Mesenteric fat pad (tissue), 1 donor: ENCODE measurements around the gene CFAP58. TPM values are rescaled to one million over a fixed set of nuclear protein-coding genes. Genes with fewer than 3 reads are reported as not detected.

Experiments used
- DNase-seq: peaks from one replicate; pipeline ENCODE4 v3.0.0-alpha.2; 2020; ENCODE audit warnings: low spot score
- total RNA-seq: library from RNA; stranded (reverse); fragmentation: NEBNext Ultra II Directional; extraction: Animal tissue kit (Norgen Biotek cat#: 25700); gene quantifications from one replicate; pipeline ENCODE4 v1.2.1, GENCODE V29; 2021
- donor health status: DM: yes; HTN: yes; CAD: no.

The CFAP58 gene
- total RNA-seq, 1 donor from 2014 or later = 0.64 TPM

DNA sequence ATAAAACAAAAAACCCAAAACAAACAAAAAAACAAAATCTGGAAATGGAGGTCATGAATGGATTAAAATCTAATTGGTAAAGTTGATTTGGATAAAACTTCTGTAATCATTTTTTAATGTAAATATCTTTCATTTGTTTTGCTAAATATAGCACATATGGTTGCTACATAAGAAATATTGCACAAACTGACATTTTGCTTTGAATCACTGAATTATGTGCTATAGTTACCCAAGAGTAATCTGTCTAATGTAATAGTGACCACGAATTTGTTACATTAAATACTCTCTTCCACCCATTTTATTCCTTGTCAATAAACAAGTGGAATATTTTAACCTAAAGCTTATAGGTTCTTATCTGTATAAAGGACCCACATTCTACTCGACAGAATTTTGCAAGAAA, 6.2 kb downstream of the CFAP58 start:
- no peak for DNase-seq

DNA sequence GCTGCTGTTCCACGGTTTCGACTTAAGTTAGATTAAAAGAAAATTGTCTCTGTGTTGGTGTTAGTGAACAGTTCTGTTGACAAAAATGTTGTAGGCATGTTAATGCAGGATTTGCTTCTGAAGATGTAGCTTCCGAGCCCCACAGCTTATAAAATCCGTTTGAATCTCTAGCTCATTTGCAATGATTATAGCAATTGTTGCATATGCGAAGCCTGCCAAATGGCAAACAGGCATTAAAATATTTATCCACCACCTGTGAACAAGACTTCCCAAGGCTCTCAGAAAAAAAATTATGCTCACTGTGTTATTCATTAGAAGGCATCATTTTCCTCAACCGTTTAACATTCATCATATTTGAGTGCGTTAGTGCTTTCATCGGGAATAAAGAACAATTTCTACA, 14.3 kb downstream of the CFAP58 start:
- no peak for DNase-seq

DNA sequence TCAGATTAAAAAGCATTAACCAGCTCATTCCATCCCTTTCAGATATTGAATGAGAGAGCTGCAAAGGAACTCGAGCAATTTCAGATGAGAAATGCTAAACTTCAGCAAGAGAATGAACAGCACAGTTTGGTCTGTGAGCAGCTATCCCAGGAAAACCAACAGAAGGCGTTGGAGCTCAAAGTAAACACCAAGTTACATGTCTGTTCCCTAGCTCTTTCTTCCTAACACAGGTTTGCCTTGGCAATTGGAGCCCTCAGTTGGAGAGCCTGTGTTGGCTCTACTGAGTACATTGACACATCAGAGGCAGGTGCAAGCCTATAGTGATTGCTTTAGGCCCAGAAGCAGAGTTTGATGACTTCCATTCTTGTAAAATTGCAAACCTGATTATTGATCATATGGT, 14.7 kb downstream of the CFAP58 start:
- DNase-seq = no peak

DNA sequence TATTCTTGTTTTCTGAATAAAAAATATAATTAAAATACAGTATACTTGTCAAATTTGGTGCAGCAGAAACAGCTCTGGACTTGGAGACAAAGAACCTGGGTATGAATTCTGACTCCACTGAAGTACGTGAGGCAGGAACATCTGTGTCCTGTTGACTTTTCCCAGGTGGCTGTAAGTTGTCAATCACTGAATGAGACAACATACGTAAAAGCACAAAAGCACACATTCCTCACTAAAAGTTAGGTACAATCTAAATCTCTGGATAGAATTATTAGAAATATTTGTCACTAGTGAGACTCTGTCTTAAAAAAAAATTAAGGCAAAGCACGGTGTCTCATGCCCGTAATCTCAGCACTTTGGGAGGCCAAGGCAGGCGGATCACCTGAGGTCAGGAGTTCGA, 18.1 kb downstream of the CFAP58 start:
- DNase-seq = no peak

DNA sequence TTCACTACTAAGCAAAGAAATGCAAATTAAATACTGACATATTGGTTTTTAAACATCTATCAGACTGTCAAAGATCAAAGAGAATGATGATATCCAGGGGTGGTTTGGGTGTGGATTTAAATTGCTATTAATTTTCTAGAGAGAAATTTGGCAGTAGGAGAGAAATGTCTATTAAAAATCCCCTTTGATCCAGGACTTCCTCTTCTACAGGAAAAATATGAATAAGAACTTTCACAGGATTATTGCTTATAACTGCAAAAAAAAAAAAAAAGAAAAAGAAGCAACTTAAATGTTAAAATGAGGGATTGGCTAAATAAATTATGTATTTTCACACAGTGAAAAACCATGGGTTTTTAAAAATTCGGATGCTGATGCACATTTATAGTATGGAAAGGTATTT, 21.0 kb downstream of the CFAP58 start:
- no peak for DNase-seq

DNA sequence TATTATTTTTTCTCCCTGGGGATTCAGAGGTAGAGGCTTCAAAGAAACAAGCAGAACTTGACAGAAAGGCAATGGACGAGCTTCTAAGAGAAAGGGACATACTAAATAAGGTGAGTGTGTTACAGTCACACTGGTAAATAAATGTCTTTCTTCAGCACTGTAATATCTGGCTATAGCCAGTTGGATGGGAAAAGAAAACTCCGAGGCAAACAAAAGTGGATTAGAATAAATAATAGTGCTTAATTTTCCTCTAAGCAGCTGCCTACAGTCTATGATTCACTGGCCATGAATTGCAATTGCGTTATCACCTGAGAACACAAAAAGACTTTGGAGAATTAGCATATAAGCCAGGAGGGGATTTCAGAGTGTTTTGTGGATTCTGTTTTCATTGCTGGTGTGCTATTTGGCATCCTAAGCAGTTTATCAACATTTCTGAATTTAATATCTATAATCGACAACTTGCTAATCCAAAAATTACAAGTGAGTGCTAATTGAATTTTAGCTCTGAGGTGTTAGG, 23.2 kb downstream of the CFAP58 start:
- DNase-seq = no peak

DNA sequence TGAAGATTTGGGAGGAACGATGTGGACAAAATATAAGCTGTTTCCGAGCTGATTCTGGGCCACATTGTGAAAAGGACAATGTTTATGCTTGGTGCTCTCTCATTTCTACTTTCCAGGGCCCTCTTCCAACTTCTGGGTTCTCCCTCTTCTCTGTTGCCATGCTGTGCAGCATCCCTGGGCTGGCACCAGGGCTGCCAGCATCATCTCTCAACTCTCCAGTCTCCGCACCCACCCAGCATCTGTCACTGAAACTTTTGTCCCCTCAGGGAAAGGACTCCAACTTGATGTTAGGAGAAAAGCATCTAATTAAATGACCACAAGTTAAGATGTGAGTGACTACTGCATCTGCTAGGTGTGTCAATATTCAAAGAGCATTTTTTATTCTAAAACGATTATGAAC, 26.7 kb downstream of the CFAP58 start:
- DNase-seq = no peak

DNA sequence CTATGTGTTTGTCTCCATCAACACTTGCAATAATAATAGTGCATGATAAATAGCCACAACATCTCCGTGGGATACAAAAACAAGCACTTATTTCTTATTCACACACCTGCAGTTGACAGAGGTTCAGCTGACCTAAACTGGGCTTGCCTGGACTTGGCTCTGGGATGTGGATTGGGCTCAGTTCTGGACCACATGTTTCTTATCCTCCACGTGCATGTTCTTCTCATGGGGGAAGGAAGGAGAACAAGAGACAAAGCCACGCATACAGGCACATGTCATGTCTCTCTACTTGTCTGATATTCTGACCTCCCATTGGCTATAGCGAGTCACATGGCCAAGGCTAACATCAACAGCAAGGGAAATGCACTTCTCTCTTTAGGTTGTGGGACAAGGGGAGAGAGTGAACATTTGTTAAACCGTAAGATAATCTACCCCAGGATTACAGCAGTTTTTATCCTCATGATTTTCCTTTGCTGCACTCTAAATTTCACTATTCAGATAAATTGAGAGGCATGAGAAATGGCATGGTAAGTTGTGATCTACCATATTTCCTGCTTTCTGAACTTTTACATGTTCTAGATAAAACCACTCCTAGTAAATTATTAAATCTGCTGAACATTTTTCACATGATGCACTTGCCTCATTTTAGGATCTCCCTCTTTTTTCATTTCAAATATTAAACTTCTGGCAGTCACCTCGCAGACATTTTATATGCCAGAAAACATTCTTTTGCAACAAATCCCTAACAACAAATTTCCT, 33.7 kb downstream of the CFAP58 start:
- no peak for DNase-seq

DNA sequence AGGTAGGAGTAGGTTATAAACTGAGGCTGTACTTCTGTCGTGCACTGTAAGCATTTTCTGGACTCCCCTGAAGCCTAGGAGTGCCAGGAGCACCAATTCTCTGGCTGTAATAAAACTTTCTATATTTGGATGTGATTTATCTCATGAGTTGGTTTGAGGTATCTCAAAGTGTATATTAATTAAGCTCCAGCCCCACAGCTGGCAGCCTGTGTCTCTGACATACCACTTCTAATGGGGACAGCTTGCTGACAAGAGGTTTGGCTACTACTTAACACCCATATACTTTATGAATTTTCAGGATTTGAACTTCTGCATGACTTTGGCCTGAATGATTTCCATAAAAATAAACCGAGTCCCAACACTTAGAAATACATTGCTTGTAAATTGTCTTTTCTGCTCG, 35.2 kb downstream of the CFAP58 start:
- no peak for DNase-seq

DNA sequence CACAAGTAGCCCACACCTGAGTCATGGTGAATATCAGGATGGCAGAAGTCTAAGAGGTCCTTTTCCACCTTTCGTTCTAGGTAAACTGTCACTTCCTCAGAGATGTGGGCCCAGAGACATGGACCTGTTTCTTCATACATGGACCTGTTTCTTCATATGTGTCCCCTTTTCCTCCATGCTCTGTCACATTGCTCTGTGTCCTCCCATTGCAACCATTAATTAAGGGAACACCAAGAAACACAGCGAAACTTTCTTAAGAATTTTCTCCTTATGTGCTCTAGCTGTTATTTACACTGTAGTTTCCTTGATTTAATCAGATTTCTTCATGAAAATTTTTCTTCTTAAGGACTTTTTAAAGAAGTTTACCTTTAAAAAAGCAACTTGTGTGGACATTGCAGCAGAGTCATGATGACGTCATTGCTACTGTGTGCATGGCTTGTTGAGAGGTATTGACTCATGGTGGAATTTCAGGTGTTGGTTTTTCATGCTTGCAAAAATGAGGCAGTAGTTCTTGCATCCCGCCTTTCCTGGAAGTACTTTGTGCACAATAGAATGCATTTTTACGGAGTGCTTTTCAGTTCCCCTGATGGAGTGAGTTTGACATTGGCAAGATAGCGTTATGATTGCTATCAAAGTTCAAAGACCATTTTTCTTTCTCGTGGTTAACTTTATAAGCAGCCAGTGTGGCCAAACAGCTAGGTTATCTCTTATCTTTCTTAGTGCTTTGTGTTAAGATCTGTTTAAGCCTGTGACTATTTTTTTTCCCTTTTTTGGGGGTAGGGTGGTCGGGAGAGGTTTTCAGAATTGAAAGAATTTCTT, 37.7 kb downstream of the CFAP58 start:
- DNase-seq = no peak

DNA sequence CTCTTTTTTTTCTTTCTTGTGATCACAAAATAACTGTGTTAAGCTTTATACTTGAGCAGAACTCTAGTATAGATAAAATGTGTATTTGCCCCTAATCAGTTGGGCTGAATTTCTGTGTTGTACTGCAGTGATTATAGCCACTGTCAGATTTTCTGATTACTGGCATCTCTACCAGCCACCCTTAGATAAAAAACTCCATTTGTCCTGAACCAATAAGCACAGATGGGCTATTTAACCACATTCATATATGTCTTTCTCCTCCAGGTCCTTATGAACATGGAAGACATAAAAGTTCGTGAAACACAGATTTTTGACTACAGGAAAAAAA, 38.3 kb downstream of the CFAP58 start:
- no peak for DNase-seq

DNA sequence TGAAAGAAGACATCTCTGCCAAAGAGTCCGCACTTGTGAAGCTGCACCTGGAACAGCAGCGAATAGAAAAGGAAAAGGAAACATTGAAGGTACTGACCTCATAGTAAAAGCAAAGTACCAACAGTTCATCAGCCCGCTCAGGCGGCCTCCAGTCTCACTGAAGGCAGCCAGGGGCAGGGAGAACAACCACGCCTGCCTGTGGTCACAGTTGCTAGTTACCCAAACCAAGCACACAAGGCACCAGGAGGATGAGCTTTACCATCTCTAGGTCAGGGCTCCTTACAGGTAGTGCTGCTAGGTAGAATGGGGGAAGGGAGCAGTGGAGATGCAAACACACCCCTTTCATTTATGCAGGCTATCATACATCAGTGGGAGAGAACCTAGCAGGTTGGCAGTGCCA, 39.8 kb downstream of the CFAP58 start:
- DNase-seq = no peak

DNA sequence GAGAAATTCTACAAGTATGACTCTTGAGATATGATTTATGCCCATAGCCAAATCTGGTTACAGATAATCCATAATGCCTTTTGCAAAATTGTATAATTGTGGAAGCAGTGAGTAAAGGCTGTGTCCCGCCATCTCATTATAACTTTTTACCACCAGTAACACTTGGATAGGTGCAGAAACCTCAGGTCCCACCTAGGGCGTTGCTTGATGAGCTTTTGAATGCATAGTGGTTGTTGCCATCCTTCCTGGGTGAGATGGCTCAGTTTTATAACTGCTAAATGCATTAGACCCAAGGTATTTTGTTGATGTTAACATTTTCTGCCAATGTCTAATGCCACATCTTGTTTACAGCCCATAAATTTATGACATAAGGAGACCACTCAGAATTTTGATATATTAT, 42.9 kb downstream of the CFAP58 start:
- no peak for DNase-seq

DNA sequence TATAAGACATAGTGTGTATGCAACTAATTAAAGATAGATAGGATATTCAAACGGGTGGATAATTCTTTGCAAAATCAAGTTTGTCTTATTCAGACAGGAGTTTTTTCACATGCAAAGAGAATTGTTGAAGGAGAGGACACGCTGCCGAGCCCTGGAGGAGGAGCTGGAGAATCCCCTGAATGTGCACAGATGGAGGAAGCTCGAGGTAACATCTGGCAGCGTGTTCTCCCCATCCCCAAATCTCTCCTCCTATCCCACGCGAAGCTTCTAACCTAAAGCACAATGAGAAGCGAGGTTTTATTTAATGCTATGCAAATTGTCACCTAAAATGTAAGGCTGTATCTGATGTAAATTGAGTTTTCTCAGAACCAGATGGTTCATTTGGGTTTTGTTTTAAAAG, 50.0 kb downstream of the CFAP58 start:
- DNase-seq = no peak

DNA sequence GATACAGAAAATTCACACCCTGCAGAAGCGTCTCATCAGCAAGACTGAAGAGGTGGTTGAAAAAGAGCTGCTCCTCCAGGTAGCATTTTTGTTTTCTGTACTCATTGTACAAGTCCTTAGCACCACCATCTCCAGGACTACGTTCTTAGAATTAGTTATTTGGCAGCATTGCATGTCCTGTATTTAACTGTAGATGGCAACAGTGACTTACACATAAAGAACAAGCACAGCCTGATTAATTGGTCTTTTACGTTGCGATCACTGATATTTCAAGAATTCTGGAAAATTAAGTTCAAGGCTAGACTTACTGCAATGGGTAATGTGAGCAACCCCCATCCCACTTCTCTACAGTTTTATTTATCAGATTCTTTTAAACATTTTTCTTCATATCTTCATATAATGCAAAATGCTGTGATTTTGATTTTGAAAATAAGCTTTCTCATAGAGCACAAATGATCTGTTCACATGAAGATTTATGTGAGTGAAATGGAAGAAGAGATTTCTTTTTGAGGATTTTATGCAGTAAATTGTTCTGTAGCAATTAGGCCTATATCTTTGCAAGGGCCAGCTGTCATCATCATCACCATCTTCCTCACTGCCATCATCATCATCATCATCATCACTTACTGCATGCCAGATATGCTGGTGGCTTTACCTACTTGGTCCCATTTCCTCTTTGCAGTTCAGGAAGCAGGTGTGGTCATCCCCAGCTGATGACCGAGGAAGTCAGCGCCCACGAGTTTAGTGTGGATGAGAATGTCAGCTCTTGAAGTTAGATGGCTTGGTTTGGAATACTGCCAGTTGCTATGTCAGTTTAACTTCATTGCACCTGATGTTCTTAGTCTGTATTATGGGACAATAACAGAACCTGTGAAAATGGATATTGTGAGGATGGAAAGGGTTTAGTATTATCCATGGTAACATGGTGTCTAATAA, 53.4 kb downstream of the CFAP58 start:
- DNase-seq = no peak

DNA sequence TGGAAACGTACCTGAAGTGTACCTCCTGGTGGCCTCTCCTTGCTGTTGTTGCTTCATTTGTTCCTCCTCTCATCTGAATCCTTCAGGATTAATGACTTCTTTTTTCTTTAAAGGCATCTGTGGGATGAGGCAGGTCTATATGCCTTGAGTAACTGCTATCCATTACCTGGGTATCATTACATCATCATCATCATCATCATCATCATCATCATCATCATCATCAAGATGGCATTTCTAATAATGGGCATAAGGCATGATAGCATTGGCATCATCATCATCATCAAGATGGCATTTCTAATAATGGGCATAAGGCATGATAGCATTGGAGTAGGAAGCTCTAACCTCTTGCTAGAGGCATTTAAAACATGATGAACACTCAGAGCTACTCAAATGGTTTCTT, 59.9 kb downstream of the CFAP58 start:
- no peak for DNase-seq

DNA sequence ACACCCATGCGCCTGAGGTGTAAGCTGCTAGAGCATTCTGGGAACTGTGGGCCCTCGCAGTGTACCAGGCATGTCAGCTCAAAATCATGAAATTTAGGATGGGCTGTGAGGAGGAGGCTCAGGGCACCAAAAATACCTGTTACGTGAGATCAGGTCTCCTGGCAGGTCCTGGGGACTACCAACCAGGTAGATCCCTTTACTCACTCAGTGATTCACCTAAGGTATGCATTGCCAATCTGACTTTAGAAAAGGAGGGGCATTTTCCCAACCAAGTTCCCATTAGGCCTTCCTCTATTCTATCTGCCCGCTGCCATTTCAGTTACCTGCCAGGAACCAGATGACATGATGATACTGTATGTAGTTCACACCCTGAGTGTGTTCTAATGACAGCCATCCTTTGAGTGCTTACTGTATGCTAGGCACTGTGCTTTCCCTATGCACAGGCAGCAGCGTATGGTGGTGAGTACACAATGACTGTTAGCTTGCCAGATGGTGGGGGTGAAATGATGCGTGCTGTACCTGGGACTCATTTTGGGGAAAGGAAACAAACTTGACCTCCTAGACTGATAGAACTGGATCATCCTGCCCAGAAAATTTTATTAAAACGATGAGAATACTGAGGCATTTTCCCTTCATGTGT, 62.0 kb downstream of the CFAP58 start:
- no peak for DNase-seq

DNA sequence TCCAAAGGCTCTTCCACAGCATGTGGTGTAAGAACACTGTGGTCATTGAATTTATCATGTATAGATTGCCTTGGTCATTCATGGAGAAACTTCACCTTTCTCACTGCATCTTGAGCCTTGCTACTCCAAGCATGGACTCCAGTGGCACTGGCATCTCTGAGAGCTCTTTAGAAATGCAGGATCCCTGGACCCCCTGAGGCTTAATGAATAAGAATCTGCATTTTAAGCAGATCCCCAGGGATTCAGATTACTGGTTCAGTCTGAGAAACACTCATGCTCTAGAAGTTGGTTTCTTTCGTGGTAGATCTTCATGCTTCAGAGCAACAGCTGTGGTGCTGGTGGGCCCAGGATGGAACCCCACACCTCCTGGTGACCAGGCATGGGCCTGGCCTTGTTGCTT, 63.2 kb downstream of the CFAP58 start:
- DNase-seq = no peak

DNA sequence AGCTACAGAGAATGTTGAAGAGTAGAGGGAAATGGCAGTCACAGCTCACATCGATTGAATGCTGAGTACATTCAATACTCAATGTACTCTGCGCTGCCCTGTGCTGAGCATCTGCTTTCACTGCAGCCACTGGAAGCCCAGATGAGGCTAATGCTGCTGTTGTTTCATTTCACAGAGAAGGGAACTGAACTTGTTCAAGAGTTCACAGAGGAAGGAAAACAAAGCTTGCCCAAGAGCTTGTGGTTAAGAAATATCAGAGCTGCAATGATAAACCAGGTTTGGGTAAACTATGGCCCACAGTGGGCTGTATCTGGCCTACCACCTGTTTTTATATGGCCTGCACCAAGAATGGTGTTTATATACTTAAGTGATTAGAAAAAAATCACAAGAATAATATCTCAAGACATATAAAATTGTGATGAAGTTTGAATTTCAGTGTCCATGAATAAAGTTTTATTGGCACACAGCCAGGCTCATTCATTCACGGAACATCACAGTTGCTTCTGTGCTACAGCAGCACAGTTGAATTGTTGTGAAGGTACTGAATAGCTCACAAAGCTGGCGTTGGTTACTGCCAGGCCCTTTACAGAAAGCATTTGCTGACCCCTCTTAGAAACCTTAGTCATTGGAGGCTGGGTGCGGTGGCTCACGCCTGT, 64.1 kb downstream of the CFAP58 start:
- DNase-seq = no peak

DNA sequence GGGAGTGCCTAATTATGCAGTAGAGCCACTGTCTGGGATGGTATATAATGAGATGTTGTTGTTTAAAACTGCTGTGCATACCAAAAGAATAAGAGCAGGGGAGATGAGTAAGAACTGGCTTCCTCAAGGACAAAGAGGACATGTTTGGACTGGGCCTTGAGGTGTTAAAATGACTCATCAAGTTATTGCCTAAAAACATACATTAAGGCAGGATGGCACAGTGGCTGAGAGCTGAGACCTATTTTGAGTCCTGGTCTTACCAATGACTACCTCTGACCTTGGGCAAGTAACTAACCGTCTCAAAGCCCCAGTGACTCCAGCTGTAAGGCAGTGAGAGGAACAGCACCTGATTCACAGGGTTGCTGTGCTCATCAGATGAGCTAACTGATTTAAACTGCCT, 71.1 kb downstream of the CFAP58 start:
- DNase-seq = no peak

DNA sequence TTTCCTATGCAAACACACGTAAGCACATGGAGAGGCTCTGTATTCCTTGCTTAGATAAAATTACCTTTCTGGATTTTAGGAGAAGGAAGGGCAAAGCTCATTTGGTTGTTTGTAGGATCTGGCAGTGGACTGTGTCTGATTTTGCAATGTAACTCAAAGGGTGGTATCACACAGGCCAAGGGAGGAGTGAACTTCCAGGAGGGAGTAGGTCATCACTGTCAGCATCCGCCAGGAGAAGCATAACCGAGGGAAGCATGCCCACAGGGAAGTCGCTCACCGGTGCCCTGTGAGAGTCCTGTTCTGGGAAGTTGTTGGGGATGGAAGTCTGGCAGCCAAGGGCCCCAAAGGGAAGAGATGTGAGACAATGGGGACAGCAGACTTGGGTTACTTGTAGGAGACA, 74.4 kb downstream of the CFAP58 start:
- no peak for DNase-seq
